ENCODE measurements around the gene BUB3. TPM values are rescaled to one million over a fixed set of nuclear protein-coding genes. Genes with fewer than 3 reads are reported as not detected.
A peak's percentile ranks its signal among the peaks of the same experiment; 100 is the strongest.

The BUB3 gene, protein sequence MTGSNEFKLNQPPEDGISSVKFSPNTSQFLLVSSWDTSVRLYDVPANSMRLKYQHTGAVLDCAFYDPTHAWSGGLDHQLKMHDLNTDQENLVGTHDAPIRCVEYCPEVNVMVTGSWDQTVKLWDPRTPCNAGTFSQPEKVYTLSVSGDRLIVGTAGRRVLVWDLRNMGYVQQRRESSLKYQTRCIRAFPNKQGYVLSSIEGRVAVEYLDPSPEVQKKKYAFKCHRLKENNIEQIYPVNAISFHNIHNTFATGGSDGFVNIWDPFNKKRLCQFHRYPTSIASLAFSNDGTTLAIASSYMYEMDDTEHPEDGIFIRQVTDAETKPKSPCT
- 10 to 100 TPM; 18.9 to 72.7 TPM for polyA plus RNA-seq

DNA sequence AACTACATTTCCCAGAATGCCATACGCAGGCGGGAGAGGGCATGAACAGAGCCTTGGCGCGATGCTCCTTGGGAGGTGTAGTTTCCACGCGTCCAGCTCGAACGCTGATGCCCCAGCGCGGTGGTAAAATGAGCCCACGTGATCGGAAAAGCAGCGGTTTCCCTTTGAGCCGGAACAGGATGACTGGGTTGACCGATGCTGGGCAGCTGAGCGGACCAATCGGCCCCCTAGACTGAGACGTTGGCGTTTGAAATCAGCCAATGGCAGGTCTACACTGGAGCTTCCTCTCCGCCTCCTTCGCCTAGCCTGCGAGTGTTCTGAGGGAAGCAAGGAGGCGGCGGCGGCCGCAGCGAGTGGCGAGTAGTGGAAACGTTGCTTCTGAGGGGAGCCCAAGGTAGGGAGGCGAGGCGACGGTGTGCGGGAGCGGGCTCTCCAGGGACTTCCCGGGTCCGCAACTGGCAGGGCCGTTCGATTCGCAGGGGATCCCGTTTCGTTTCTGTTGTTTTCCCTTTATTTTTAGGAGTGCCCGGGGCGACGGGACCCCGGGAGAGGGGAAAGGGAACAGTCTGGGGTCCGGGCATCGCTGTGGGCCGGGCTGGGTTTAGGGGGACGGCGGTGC, at the start of gene BUB3:
TSS of gene BUB3 (plus strand) at position 311 of the 619 bp plus-strand sequence. CDS start 516 bp downstream, outside the sequence.
- H3K36me3 ChIP-seq (ENCODE audit: control insufficient read depth in 2 of 2, insufficient read depth in 2 of 2, low read length in 1 of 2), result no peaks in the 10 kb centered on the region
- H3K4me3 ChIP-seq (ENCODE audit: low read depth in 1 of 2, low read length in 2 of 2), result peak within 1 kb of the TSS; percentile 96
- 0% methylated on average over 49 to 50 of the region's 50 CpGs for WGBS, 2 donors
- H3K27me3 ChIP-seq (ENCODE audit: control insufficient read depth in 1 of 2, insufficient read depth in 2 of 2, low read length in 2 of 2), result peaks cover 3 to 6% of the 10 kb centered on the region in 2 donors
- H3K27ac ChIP-seq (ENCODE audit: low read depth in 2 of 2, low read length in 1 of 2), result peak within 1 kb of the TSS; percentile 88 to 92
- peaks cover 6 to 18% of the 10 kb centered on the region in 2 donors for H3K4me1 ChIP-seq (ENCODE audit: control insufficient read depth in 2 of 2, insufficient read depth in 2 of 2, low read length in 1 of 2)
- H3K9me3 ChIP-seq (ENCODE audit: control insufficient read depth in 2 of 2, insufficient read depth in 1 of 2, low read depth in 1 of 2, low read length in 1 of 2), result no peaks in the 10 kb centered on the region

DNA sequence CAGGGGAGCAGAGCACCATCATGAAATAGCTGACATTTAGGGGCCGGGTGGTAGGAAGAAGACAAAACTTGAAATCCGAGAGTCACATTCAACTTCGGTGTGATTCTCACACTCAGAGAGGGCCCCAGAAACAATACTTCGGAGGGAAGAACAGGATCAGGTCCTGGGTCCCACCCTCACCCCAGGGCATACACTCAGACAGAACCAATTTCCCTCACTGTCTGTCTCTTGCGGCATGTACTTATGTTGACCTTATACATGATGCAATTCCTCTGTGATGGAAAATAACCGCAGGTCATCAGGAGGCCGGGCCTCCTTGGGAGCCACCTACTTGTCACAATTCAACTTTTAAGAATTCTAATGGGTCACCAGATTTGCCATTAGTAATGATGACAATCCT, 44.7 kb upstream of the BUB3 start:
- H3K27me3 ChIP-seq (ENCODE audit: control insufficient read depth in 1 of 2, insufficient read depth in 2 of 2, low read length in 2 of 2), result no peaks in the 10 kb centered on the region
- H3K9me3 ChIP-seq (ENCODE audit: control insufficient read depth in 2 of 2, insufficient read depth in 1 of 2, low read depth in 1 of 2, low read length in 1 of 2), result peaks cover 0 to 4% of the 10 kb centered on the region in 2 donors
- no peak overlapping the region for H3K4me3 ChIP-seq (ENCODE audit: low read depth in 1 of 2, low read length in 2 of 2)
- H3K27ac ChIP-seq (ENCODE audit: low read depth in 2 of 2, low read length in 1 of 2), result no peak overlapping the region
- no peaks in the 10 kb centered on the region for H3K36me3 ChIP-seq (ENCODE audit: control insufficient read depth in 2 of 2, insufficient read depth in 2 of 2, low read length in 1 of 2)
- no peaks in the 10 kb centered on the region for H3K4me1 ChIP-seq (ENCODE audit: control insufficient read depth in 2 of 2, insufficient read depth in 2 of 2, low read length in 1 of 2)
- WGBS, 2 donors, result 57 to 68% methylated on average over 7 of the region's 7 CpGs

DNA sequence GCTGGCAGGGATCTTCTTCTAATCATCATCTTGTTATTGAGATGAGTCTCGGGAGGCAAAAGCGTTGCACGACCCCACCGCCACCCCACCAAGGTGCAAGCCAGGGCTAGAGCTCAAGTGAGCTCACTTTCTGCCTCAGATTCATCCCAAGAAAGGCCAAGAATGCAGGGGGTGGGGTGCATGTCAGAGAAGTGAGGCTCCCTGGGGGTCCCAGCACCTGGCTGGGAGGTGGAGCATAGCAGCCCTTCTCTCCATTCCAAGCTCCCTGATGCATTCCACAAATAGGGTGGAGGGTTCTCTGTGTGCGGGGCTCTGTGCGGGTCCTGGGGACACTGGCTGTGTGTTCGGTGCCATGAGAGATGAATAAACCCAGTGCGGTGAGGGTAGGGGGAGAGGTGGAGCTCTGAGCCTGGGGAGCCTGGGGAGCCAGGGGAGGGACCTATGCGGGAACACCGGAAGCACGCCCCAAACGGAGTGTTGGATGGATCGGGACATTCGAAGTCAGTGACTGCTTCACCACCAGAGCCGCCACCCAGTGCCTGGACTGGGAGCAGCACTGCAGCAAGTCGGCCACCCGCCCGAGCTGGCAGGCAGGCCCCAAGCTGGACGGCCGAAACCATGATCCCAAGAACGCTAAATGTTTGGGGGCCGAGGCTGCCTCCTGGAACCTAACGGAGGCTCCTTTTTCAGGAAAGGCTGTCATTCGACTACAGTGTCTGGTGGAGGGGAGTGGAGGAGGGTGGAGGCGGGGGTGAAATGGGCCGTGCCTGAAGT, 36.4 kb upstream of the BUB3 start:
- 17 to 19% methylated on average over 26 of the region's 26 CpGs for WGBS, 2 donors
- no peak overlapping the region for H3K4me3 ChIP-seq (ENCODE audit: low read depth in 1 of 2, low read length in 2 of 2)
- no peaks in the 10 kb centered on the region for H3K4me1 ChIP-seq (ENCODE audit: control insufficient read depth in 2 of 2, insufficient read depth in 2 of 2, low read length in 1 of 2)
- no peak overlapping the region for H3K27ac ChIP-seq (ENCODE audit: low read depth in 2 of 2, low read length in 1 of 2)
- no peaks in the 10 kb centered on the region for H3K36me3 ChIP-seq (ENCODE audit: control insufficient read depth in 2 of 2, insufficient read depth in 2 of 2, low read length in 1 of 2)
- peaks cover 0 to 4% of the 10 kb centered on the region in 2 donors for H3K9me3 ChIP-seq (ENCODE audit: control insufficient read depth in 2 of 2, insufficient read depth in 1 of 2, low read depth in 1 of 2, low read length in 1 of 2)
- H3K27me3 ChIP-seq (ENCODE audit: control insufficient read depth in 1 of 2, insufficient read depth in 2 of 2, low read length in 2 of 2), result peaks cover 0 to 6% of the 10 kb centered on the region in 2 donors

DNA sequence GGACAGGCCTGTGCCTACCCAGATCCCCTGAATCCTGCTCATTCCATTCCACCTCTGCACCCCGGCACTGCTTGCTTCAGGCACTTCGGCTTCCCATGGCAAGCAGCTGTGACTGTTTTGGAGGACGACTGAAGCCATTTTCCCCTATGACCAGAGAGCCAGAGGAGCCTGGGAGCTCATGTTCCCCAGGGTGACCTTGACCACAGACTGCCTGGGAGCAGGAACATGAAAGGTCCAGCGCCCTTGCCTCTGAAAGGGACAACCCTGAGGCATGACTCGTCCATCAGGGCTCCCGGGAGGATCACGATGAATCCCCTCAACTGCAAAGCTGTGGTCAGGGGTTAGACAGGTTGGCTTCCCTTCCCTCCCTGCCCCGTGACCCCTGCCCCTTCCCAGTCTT, 35.1 kb upstream of the BUB3 start:
- H3K36me3 ChIP-seq (ENCODE audit: control insufficient read depth in 2 of 2, insufficient read depth in 2 of 2, low read length in 1 of 2), result no peaks in the 10 kb centered on the region
- no peak overlapping the region for H3K4me3 ChIP-seq (ENCODE audit: low read depth in 1 of 2, low read length in 2 of 2)
- no peaks in the 10 kb centered on the region for H3K4me1 ChIP-seq (ENCODE audit: control insufficient read depth in 2 of 2, insufficient read depth in 2 of 2, low read length in 1 of 2)
- WGBS, 2 donors, result 65 to 73% methylated on average over 8 of the region's 8 CpGs
- H3K27me3 ChIP-seq (ENCODE audit: control insufficient read depth in 1 of 2, insufficient read depth in 2 of 2, low read length in 2 of 2), result peaks cover 0 to 6% of the 10 kb centered on the region in 2 donors
- H3K9me3 ChIP-seq (ENCODE audit: control insufficient read depth in 2 of 2, insufficient read depth in 1 of 2, low read depth in 1 of 2, low read length in 1 of 2), result no peaks in the 10 kb centered on the region
- H3K27ac ChIP-seq (ENCODE audit: low read depth in 2 of 2, low read length in 1 of 2), result no peak overlapping the region

DNA sequence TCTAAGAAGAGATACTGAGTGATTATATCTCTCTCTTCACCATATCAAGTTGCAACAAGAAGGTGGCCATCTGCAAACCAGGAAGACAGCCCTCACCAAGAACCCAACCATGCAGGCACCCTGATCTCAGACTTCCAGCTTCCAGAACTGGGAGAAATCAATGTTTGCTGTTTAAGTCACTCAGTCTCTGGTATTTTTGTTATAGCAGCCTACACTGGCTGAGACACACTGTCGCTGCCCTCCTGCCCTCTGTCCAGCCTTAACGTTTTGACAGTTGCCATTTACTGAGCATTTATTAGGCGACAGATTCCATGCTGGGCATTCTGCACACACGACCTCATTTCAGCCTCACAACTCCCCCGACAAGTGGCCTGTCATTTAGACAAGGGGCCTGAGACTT, 28.0 kb upstream of the BUB3 start:
- Histone ChIP-seq H3K4me3 (ENCODE audit: low read depth in 1 of 2, low read length in 2 of 2) (no peak overlapping the region), H3K4me1 (ENCODE audit: control insufficient read depth in 2 of 2, insufficient read depth in 2 of 2, low read length in 1 of 2) (no peaks in the 10 kb centered on the region), H3K9me3 (ENCODE audit: control insufficient read depth in 2 of 2, insufficient read depth in 1 of 2, low read depth in 1 of 2, low read length in 1 of 2) (peaks cover 0 to 8% of the 10 kb centered on the region in 2 donors), H3K36me3 (ENCODE audit: control insufficient read depth in 2 of 2, insufficient read depth in 2 of 2, low read length in 1 of 2) (no peaks in the 10 kb centered on the region), H3K27me3 (ENCODE audit: control insufficient read depth in 1 of 2, insufficient read depth in 2 of 2, low read length in 2 of 2) (peaks cover 0 to 5% of the 10 kb centered on the region in 2 donors), H3K27ac (ENCODE audit: low read depth in 2 of 2, low read length in 1 of 2) (no peak overlapping the region)
- 77 to 78% methylated on average over 5 of the region's 5 CpGs for WGBS, 2 donors

DNA sequence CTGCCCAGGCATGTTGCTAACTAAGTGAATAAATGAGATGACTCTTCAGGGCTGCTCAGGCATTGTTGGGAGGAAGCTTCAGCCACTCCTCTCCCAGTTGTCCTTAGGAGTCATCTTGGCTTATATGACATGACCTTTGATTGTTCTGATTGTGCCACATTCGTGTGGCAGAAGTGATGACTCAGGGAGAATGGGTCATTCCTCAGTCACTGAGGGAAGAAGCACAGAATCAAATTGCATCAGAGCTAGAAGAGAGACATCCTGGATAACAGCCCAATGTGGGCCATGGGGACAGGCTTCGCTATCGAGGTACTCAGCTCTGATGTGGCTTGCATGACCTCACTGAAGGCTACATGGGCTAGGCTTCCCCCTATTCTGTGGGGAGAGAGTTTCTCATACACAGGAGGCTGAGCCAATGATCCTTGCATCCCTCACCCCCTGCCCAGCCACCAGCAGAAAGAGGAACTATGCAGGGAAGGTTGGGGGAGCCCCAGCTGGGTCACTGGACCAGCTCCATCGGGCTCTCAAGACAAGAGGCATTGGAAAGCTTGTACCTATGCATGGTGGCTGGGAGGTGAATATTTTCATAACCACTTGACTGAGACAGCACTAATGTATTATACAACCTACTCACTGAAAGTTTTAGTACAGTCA, 24.5 kb upstream of the BUB3 start:
- Histone ChIP-seq H3K27ac (ENCODE audit: low read depth in 2 of 2, low read length in 1 of 2) (no peak overlapping the region), H3K4me1 (ENCODE audit: control insufficient read depth in 2 of 2, insufficient read depth in 2 of 2, low read length in 1 of 2) (peaks cover 2 to 12% of the 10 kb centered on the region in 2 donors), H3K9me3 (ENCODE audit: control insufficient read depth in 2 of 2, insufficient read depth in 1 of 2, low read depth in 1 of 2, low read length in 1 of 2) (peaks cover 0 to 8% of the 10 kb centered on the region in 2 donors), H3K4me3 (ENCODE audit: low read depth in 1 of 2, low read length in 2 of 2) (no peak overlapping the region), H3K27me3 (ENCODE audit: control insufficient read depth in 1 of 2, insufficient read depth in 2 of 2, low read length in 2 of 2) (peaks cover under 1 to 15% of the 10 kb centered on the region in 2 donors), H3K36me3 (ENCODE audit: control insufficient read depth in 2 of 2, insufficient read depth in 2 of 2, low read length in 1 of 2) (no peaks in the 10 kb centered on the region)
- 62 to 65% methylated on average over 4 of the region's 4 CpGs for WGBS, 2 donors

DNA sequence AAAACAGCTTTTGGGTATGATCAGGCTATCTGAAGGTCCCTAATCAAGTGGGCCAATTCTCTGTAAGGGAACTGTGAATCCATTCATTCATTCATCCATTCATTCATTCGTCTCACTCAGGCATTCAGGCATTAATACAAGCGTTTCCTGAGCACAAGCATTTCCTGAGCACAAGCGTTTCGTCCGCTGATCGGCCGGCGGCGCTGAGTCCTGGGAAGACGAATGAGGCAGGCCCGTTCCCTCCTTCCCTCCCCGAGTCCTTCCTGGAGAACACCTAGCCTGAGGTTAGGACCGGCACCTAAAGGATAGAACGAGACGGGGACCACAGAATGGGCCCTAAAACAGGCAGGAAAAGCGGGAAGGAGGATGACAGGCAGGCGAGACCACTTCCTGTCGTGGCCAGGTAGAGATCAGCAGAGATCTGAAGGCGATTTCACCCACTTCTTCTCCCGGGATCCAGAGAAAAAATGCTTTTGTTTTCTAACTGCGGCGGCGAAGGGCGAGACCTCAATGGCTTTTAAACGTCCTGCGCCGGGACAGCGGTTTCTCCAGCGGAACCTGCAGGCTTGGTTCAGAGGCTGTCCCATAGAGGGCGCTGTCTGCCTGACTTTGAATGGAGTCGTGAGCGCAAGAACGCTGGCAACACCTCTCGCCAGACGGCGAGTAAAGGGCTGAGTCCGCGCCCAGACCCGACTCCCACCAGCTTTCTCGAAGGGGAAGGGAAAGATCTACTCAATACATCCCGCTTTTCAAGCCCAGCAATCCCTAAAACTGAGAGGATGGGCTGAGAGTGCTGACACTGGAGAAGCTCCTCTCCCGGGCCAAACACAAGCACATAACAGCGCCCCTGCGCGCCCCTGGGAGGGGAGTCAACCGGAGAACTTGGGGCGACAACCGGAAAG, 21.4 kb upstream of the BUB3 start:
- H3K4me3 ChIP-seq (ENCODE audit: low read depth in 1 of 2, low read length in 2 of 2), result peak overlapping the region in 1 of 2 donors; percentile 8
- peaks cover 11 to 26% of the 10 kb centered on the region in 2 donors for H3K4me1 ChIP-seq (ENCODE audit: control insufficient read depth in 2 of 2, insufficient read depth in 2 of 2, low read length in 1 of 2)
- 3 to 4% methylated on average over 48 of the region's 48 CpGs for WGBS, 2 donors

DNA sequence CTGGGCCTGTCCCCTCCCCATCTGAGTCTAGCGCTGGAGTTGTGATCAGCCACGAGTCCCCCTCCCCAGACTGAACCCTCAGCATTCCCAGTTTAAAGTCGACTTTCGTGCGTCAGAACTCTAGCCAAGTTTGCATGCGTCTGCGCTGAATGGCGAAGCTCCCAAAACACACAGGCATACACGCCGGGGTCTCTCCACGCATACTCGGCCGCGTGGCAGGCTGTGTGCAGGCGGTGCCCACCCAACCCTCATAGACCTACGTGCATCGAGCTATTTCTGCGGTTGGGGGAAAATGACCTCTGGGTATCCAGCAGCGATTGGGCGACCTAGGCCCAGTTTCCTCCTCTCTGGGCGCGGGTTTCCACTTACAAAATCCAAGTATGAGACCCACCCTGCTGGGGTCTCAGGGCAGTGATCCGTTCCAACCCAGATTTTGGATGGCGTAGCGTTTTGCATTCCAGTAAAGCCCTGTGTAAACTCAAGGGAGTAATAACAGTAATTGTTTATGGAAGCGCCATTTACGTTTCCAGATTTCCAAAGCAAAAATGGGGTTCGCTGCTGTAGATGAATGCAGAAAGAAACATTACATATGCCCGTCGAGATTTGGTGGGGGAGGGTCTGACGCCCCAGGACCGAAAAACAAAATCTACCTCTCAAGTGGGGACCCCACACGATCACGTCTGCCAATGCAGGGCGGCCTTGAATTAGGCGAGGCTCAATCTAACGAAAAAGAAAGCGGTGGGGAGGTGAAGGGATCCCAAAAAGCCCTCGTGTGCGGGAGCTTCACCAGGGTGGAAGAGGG, 20.5 kb upstream of the BUB3 start:
- H3K9me3 ChIP-seq (ENCODE audit: control insufficient read depth in 2 of 2, insufficient read depth in 1 of 2, low read depth in 1 of 2, low read length in 1 of 2), result no peaks in the 10 kb centered on the region
- peaks cover 9 to 39% of the 10 kb centered on the region in 2 donors for H3K27me3 ChIP-seq (ENCODE audit: control insufficient read depth in 1 of 2, insufficient read depth in 2 of 2, low read length in 2 of 2)
- WGBS, 2 donors, result 7 to 10% methylated on average over 40 of the region's 40 CpGs
- H3K4me1 ChIP-seq (ENCODE audit: control insufficient read depth in 2 of 2, insufficient read depth in 2 of 2, low read length in 1 of 2), result peaks cover 11 to 26% of the 10 kb centered on the region in 2 donors
- no peak overlapping the region for H3K27ac ChIP-seq (ENCODE audit: low read depth in 2 of 2, low read length in 1 of 2)
- H3K36me3 ChIP-seq (ENCODE audit: control insufficient read depth in 2 of 2, insufficient read depth in 2 of 2, low read length in 1 of 2), result no peaks in the 10 kb centered on the region
- no peak overlapping the region for H3K4me3 ChIP-seq (ENCODE audit: low read depth in 1 of 2, low read length in 2 of 2)

More for the DNA sequence above, 21.4 kb upstream of the BUB3 start:
- H3K36me3 ChIP-seq (ENCODE audit: control insufficient read depth in 2 of 2, insufficient read depth in 2 of 2, low read length in 1 of 2), result no peaks in the 10 kb centered on the region
- no peak overlapping the region for H3K27ac ChIP-seq (ENCODE audit: low read depth in 2 of 2, low read length in 1 of 2)
- peaks cover 9 to 39% of the 10 kb centered on the region in 2 donors for H3K27me3 ChIP-seq (ENCODE audit: control insufficient read depth in 1 of 2, insufficient read depth in 2 of 2, low read length in 2 of 2)
- peaks cover 0 to 4% of the 10 kb centered on the region in 2 donors for H3K9me3 ChIP-seq (ENCODE audit: control insufficient read depth in 2 of 2, insufficient read depth in 1 of 2, low read depth in 1 of 2, low read length in 1 of 2)

Data from esophagus (tissue), 2 donors.